Esophagus muscularis mucosa (tissue), 3 donors: Measurements from ENCODE around the gene FBXO8.

Source experiments
- POLR2A ChIP-seq: fragments of 450-650 bp; IDR thresholded peaks from one replicate; pipeline ENCODE4 v1.6.1; 2017; ENCODE audit warnings: antibody characterized with exemption, moderate library complexity, mild to moderate bottlenecking, low read depth
- POLR2AphosphoS5 ChIP-seq, 2 donors: sonication (generic); formaldehyde crosslinking; IDR thresholded peaks; one replicate each; pipeline ENCODE4 v1.6.1; 2017; ENCODE audit warnings: antibody characterized with exemption in 2 of 2
- TF ChIP-seq, protein P1 (sequence below), 3 experiments: fragments of 200-600 bp in 2 of 3; fragments of 450-650 bp in 1 of 3; sonication (generic) in 2 of 3; IDR thresholded peaks; one replicate each; pipeline ENCODE4 v1.5.1; 2017 to 2019; ENCODE audit warnings: antibody characterized with exemption in 3 of 3, mild to moderate bottlenecking in 2 of 3, moderate library complexity in 1 of 3

DNA sequence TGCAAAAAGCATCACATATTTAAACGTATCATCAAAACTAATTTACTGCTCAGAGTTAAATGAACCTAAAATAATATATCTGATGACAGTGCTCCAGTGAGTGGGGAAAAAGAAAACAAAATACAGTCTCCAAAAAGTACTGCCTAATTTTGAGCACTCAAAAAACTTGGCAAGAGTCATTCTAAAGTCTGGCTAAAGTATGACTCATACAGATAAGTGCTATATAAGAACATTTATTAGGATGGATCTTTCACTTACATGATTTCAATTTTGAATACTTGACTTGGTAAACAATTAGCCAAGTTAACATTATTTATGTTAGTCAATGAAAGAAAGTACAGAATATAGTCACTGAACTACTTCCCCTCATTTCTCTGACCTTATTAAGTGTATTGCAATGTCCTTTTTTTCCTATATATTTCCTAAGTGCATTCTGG lies 27.2 kb downstream of the FBXO8 start:
- TF ChIP-seq, protein P1, sequence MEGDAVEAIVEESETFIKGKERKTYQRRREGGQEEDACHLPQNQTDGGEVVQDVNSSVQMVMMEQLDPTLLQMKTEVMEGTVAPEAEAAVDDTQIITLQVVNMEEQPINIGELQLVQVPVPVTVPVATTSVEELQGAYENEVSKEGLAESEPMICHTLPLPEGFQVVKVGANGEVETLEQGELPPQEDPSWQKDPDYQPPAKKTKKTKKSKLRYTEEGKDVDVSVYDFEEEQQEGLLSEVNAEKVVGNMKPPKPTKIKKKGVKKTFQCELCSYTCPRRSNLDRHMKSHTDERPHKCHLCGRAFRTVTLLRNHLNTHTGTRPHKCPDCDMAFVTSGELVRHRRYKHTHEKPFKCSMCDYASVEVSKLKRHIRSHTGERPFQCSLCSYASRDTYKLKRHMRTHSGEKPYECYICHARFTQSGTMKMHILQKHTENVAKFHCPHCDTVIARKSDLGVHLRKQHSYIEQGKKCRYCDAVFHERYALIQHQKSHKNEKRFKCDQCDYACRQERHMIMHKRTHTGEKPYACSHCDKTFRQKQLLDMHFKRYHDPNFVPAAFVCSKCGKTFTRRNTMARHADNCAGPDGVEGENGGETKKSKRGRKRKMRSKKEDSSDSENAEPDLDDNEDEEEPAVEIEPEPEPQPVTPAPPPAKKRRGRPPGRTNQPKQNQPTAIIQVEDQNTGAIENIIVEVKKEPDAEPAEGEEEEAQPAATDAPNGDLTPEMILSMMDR (IDR thresholded peaks at IDR 0.05) = no peak
- no peak for TF ChIP-seq POLR2A
- no peak for TF ChIP-seq POLR2AphosphoS5 (IDR thresholded peaks at IDR 0.05)
